HepG2 (cell line): Measurements from ENCODE around the gene FDXACB1. TPM values are rescaled to one million over a fixed set of nuclear protein-coding genes. Genes with fewer than 3 reads are reported as not detected.

Experiments used
- DZIP1 ChIP-seq: sonication (generic); formaldehyde crosslinking; IDR thresholded peaks from 2 replicates; pipeline ENCODE4 v1.5.0; 2020; ENCODE audit warnings: mild to moderate bottlenecking, missing genetic modification reagents
- FOXK1 ChIP-seq: sonication (generic); formaldehyde crosslinking; IDR thresholded peaks from 2 replicates; pipeline ENCODE4 v1.4.0; 2020; ENCODE audit warnings: low read depth, missing genetic modification reagents, borderline replicate concordance
- FOXO4 ChIP-seq: sonication (generic); formaldehyde crosslinking; conservative IDR thresholded peaks from 2 replicates; pipeline ENCODE4 v1.8.1; 2023; ENCODE audit warnings: missing genetic modification reagents
- IKZF1 ChIP-seq: fragments of 450-650 bp; IDR thresholded peaks from 2 replicates; pipeline ENCODE4 v1.7.1; 2016
- NFE2 ChIP-seq: sonication (generic); formaldehyde crosslinking; IDR thresholded peaks from 2 replicates; pipeline ENCODE4 v1.4.0; 2020; ENCODE audit warnings: missing genetic modification reagents
- POLR2AphosphoS2 ChIP-seq: IDR thresholded peaks from 2 replicates; pipeline ENCODE4 v1.6.1; 2011; ENCODE audit warnings: low read depth, low read length, improper control_type of control experiment
- PRPF4 ChIP-seq: fragments of 200-400 bp; formaldehyde crosslinking; IDR thresholded peaks from 2 replicates; pipeline ENCODE4 v1.6.1; 2016; ENCODE audit warnings: low read length, low read depth; ENCODE audit not compliant: poor library complexity, severe bottlenecking
- REPIN1 ChIP-seq: sonication (generic); formaldehyde crosslinking; IDR thresholded peaks from 2 replicates; pipeline ENCODE4 v1.8.0; 2022; ENCODE audit warnings: missing genetic modification reagents, low read depth, mild to moderate bottlenecking, borderline replicate concordance
- TRIM24 ChIP-seq: sonication (generic); formaldehyde crosslinking; IDR thresholded peaks from 2 replicates; pipeline ENCODE4 v1.8.0; 2022; ENCODE audit warnings: mild to moderate bottlenecking, missing genetic modification reagents
- ZFX ChIP-seq: sonication (generic); formaldehyde crosslinking; IDR thresholded peaks from 2 replicates; pipeline ENCODE4 v1.4.0; 2020; ENCODE audit warnings: mild to moderate bottlenecking, low read depth, missing genetic modification reagents, moderate library complexity
- ZNF367 ChIP-seq: sonication (generic); formaldehyde crosslinking; IDR thresholded peaks from 2 replicates; pipeline ENCODE4 v1.4.0; 2020; ENCODE audit warnings: missing genetic modification reagents, borderline replicate concordance
- ZNF484 ChIP-seq: sonication (generic); formaldehyde crosslinking; IDR thresholded peaks from 2 replicates; pipeline ENCODE4 v1.5.1; 2020; ENCODE audit warnings: mild to moderate bottlenecking, low read depth, missing genetic modification reagents, borderline replicate concordance
- ZNF629 ChIP-seq: sonication (generic); formaldehyde crosslinking; conservative IDR thresholded peaks from 2 replicates; pipeline ENCODE4 v1.5.0; 2020; ENCODE audit warnings: missing genetic modification reagents
- ZNF713 ChIP-seq: sonication (generic); formaldehyde crosslinking; IDR thresholded peaks from 2 replicates; pipeline ENCODE4 v1.4.0; 2020; ENCODE audit warnings: mild to moderate bottlenecking, missing genetic modification reagents
- polyA plus RNA-seq, 8 experiments: library from polyadenylated mRNA; depleted of rRNA in 3 of 8; stranded (reverse) in 7 of 8; unstranded in 1 of 8; fragments of >200 nt; fragmentation: Illumina TruSeq in 4 of 8; extraction: Trizol in 4 of 8; gene quantifications; 2 replicates each; pipeline versions ENCODE4 v1.2.1 to v1.2.3, GENCODE V29; 2011 to 2016; ENCODE audit warnings: low read depth in 4 of 8, missing spikeins in 1 of 8, mixed read lengths in 1 of 8; ENCODE audit not compliant: insufficient read depth in 1 of 8
- total RNA-seq, 5 experiments: library from RNA; depleted of rRNA; stranded (reverse); fragments of >200 nt; fragmentation: Illumina TruSeq; extraction: Trizol; gene quantifications; 2 replicates each; pipeline ENCODE4 v1.2.3, GENCODE V29; 2016; ENCODE audit warnings: low read depth in 1 of 5
- TF ChIP-seq, protein P1 (sequence below): sonication (generic); formaldehyde crosslinking; IDR thresholded peaks from 2 replicates; pipeline ENCODE4 v1.4.0; 2020; ENCODE audit warnings: missing genetic modification reagents, mild to moderate bottlenecking, borderline replicate concordance
- TF ChIP-seq, protein P2 (sequence below): sonication (generic); IDR thresholded peaks from 2 replicates; pipeline ENCODE4 v1.6.1; 2016; ENCODE audit warnings: low read depth, borderline replicate concordance
- TF ChIP-seq, protein P3 (sequence below): sonication (generic); formaldehyde crosslinking; IDR thresholded peaks from 2 replicates; pipeline ENCODE4 v1.8.0; 2022; ENCODE audit warnings: missing genetic modification reagents, mild to moderate bottlenecking, moderate library complexity, borderline replicate concordance
- TF ChIP-seq, protein P4 (sequence below): sonication (generic); formaldehyde crosslinking; conservative IDR thresholded peaks from 2 replicates; pipeline ENCODE4 v1.4.0; 2020; ENCODE audit warnings: missing genetic modification reagents

FDXACB1 gene
- total and polyA plus RNA-seq, 2 of the 13 experiments (the other 11 are each of a cell fraction or from before 2014, with no cell fraction given), result 1.1 to 3.4 TPM

- TF ChIP-seq, protein P1, sequence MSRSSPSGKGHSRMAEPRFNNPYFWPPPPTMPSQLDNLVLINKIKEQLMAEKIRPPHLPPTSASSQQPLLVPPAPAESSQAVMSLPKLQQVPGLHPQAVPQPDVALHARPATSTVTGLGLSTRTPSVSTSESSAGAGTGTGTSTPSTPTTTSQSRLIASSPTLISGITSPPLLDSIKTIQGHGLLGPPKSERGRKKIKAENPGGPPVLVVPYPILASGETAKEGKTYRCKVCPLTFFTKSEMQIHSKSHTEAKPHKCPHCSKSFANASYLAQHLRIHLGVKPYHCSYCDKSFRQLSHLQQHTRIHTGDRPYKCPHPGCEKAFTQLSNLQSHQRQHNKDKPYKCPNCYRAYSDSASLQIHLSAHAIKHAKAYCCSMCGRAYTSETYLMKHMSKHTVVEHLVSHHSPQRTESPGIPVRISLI (CRISPR knock-in tag), result peak; percentile 17; the same call in 1 of the 2 replicates
- no peak for TF ChIP-seq DZIP1 (CRISPR knock-in tag)
- no peak for TF ChIP-seq FOXO4 (CRISPR knock-in tag)
- TF ChIP-seq IKZF1, result no peak
- TF ChIP-seq, protein P2, sequence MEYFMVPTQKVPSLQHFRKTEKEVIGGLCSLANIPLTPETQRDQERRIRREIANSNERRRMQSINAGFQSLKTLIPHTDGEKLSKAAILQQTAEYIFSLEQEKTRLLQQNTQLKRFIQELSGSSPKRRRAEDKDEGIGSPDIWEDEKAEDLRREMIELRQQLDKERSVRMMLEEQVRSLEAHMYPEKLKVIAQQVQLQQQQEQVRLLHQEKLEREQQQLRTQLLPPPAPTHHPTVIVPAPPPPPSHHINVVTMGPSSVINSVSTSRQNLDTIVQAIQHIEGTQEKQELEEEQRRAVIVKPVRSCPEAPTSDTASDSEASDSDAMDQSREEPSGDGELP, result no peak; the same call in 1 of the 2 replicates
- TF ChIP-seq, protein P3, sequence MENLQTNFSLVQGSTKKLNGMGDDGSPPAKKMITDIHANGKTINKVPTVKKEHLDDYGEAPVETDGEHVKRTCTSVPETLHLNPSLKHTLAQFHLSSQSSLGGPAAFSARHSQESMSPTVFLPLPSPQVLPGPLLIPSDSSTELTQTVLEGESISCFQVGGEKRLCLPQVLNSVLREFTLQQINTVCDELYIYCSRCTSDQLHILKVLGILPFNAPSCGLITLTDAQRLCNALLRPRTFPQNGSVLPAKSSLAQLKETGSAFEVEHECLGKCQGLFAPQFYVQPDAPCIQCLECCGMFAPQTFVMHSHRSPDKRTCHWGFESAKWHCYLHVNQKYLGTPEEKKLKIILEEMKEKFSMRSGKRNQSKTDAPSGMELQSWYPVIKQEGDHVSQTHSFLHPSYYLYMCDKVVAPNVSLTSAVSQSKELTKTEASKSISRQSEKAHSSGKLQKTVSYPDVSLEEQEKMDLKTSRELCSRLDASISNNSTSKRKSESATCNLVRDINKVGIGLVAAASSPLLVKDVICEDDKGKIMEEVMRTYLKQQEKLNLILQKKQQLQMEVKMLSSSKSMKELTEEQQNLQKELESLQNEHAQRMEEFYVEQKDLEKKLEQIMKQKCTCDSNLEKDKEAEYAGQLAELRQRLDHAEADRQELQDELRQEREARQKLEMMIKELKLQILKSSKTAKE (CRISPR knock-in tag), result peak; percentile 93
- TF ChIP-seq ZNF484 (CRISPR knock-in tag), result 0 out of 2 replicates have a peak, but pooled peaks have one; percentile 56
- TF ChIP-seq, protein P4, sequence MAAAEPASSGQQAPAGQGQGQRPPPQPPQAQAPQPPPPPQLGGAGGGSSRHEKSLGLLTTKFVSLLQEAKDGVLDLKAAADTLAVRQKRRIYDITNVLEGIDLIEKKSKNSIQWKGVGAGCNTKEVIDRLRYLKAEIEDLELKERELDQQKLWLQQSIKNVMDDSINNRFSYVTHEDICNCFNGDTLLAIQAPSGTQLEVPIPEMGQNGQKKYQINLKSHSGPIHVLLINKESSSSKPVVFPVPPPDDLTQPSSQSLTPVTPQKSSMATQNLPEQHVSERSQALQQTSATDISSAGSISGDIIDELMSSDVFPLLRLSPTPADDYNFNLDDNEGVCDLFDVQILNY (CRISPR knock-in tag), result peak; percentile 16; the same call in 1 of the 2 replicates
- TF ChIP-seq ZNF629 (CRISPR knock-in tag), result no peak
- 0 out of 2 replicates have a peak, but pooled peaks have one; percentile 52 for TF ChIP-seq POLR2AphosphoS2
- TF ChIP-seq ZNF713 (CRISPR knock-in tag), result 0 out of 2 replicates have a peak, but pooled peaks have one; percentile 78
- no peak for TF ChIP-seq ZNF367
- TF ChIP-seq TRIM24 (CRISPR knock-in tag), result peak; percentile 26; the same call in 1 of the 2 replicates
- peak; percentile 81 for TF ChIP-seq ZFX (CRISPR knock-in tag)
- no peak for TF ChIP-seq PRPF4
- TF ChIP-seq FOXK1 (CRISPR knock-in tag), result peak; percentile 84; the same call in 1 of the 2 replicates
- TF ChIP-seq NFE2 (CRISPR knock-in tag), result no peak
- peak; percentile 36; the same call in 1 of the 2 replicates for TF ChIP-seq REPIN1 (CRISPR knock-in tag)
These were observed at the start of gene FDXACB1, which contains the start of gene CFAP68 (continued) for GRCh38 chr11:111878849-111879636.
